ENCODE measurements around the gene INPP5F.

GRCh38 chr10:119852822-119853221 lies 127.0 kb downstream of the INPP5F start:
- no peak for TF ChIP-seq CTCF (IDR thresholded peaks at IDR 0.05)
- no peak for TF ChIP-seq POLR2AphosphoS5 (IDR thresholded peaks at IDR 0.05)
- no peak for TF ChIP-seq EP300 (IDR thresholded peaks at IDR 0.05)

Data from stomach (tissue), 4 donors.